PFSK-1 (cell line): ENCODE measurements around the gene DGKI.

Experiments
- FOXP2 ChIP-seq: optimal IDR thresholded peaks from 2 replicates; pipeline ENCODE3; 2011; ENCODE audit warnings: borderline replicate concordance, control low read depth, inconsistent platforms; ENCODE audit not compliant: insufficient read depth; ENCODE audit errors: extremely low read length, extremely low read depth
- POLR2AphosphoS5 ChIP-seq: IDR thresholded peaks from 2 replicates; pipeline ENCODE4 v1.6.1; 2012; ENCODE audit warnings: low read depth, mild to moderate bottlenecking, control low read depth, low read length, moderate library complexity
- REST ChIP-seq, 2 experiments: IDR thresholded peaks; 2 replicates each; pipeline versions ENCODE4 v1.6.1 to v1.8.0; 2011 to 2012; ENCODE audit warnings: low read depth in 2 of 2, low read length in 2 of 2, control low read depth in 1 of 2, inconsistent platforms in 1 of 2, mild to moderate bottlenecking in 1 of 2, moderate library complexity in 1 of 2; ENCODE audit not compliant: insufficient read depth in 1 of 2
- SIN3A ChIP-seq: IDR thresholded peaks from 2 replicates; pipeline ENCODE4 v1.6.1; 2012; ENCODE audit warnings: mild to moderate bottlenecking, low read length, moderate library complexity, borderline replicate concordance; ENCODE audit not compliant: insufficient read depth
- TAF1 ChIP-seq: IDR thresholded peaks from 2 replicates; pipeline ENCODE4 v1.6.1; 2012; ENCODE audit warnings: low read length, control low read depth, borderline replicate concordance; ENCODE audit not compliant: insufficient read depth

DNA sequence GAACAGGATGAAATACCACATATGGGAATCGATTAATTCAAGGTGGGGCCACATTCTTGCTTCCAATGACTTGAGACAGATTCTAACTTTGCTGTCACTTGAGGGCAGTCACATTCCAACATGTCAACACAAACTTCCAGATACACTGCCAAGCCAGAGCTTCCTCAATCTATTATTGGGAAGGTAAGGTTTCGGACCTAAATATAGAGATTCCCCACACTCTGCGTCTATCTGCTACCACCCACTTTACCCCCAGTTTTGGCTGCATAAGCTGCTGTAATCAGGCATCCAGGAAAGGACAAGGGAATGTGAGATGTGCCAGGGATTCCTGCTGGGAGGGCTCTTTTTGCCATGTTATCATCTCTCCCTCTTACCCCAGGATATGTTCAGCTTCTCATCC is 20.5 kb upstream of the DGKI start:
- TF ChIP-seq FOXP2 (no peak), SIN3A (no peak), POLR2AphosphoS5 (no peak), TAF1 (no peak), REST (IDR thresholded peaks at IDR 0.05; ENCODE audit: insufficient read depth in 1 of 2, low read depth in 2 of 2, low read length in 2 of 2) (no peak)
